Ammon's horn (tissue), 1 donor: ENCODE measurements around the gene ADGRL3.
A peak's percentile ranks its signal among the peaks of the same experiment; 100 is the strongest.
"Not testable (repeated sequence)": the region's sequence is repeated elsewhere in the genome, so short reads cannot be mapped to it uniquely, and the experiment has no call there.

ENCODE experiments used
- DNase-seq: peaks from one replicate; pipeline ENCODE4 v3.0.0-alpha.2; 2016; ENCODE audit warnings: low spot score

ADGRL3 gene

DNA sequence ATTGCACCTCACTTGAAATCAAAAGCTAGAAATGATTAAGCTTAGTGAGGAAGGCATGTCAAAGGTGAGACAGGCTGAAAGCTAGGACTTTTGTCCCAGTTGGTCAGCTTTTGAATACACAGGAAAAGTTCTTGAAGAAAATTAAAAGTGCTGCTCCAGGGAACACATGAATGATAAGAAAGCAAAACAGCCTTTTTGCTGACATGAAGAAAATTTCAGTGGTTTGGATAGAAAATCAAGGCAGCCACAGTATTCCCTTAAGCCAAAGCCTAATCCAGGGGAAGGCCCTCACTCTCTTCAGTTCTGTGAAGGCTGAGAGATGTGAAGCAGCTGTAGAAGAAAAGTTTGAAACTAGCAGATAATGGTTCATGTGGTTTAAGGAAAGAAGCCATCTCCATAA, 150.8 kb downstream of the ADGRL3 start:
- DNase-seq: no peak

DNA sequence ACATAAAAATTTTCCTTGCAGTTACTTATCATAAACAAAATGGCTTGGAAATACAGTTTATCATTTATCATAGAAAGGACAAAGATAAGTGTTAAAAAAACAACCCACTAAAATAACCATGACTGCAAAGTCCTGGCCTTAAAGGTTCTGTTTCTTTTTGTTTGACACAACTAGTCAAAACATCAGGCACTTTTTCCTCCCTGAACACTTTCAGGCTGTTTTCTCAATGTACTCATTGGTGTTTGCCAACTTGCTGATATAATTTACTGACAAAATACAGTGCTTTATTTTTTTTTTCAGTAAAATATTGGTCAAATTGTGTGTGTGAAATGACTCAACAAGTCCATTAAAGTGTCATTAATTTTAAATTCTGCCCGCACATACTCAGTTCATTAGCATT, 156.6 kb downstream of the ADGRL3 start:
- no peak for DNase-seq

DNA sequence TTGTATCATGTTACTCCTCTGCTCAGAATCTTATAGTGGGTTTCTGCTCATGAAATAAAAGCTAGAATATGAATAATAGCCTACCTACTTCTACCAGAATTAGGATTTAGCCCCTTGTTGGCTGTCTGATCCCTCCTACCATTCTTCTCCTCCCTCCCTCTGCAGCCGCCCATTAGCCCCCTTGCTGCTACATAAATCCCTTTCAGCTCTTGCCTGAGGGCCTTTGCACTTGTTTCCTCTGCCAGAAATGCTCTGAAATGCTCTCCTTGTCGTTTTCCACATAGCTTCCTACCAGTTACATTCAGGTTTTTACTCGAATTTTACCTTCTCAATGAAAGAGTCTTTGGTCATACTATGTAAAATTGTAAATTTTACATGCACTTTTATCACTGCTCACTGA, 159.2 kb downstream of the ADGRL3 start:
- DNase-seq: no peak

DNA sequence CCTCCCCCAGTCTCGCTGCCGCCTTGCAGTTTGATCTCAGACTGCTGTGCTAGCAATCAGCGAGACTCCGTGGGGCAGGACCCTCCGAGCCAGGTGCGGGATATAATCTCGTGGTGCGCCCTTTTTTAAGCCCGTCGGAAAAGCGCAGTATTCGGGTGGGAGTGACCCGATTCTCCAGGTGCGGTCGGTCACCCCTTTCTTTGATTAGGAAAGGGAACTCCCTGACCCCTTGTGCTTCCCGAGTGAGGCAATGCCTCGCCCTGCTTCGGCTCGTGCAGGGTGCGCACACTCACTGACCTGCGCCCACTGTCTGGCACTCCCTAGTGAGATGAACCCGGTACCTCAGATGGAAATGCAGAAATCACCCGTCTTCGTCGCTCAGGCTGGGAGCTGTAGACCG, 172.7 kb downstream of the ADGRL3 start:
- not testable (repeated sequence) for DNase-seq

DNA sequence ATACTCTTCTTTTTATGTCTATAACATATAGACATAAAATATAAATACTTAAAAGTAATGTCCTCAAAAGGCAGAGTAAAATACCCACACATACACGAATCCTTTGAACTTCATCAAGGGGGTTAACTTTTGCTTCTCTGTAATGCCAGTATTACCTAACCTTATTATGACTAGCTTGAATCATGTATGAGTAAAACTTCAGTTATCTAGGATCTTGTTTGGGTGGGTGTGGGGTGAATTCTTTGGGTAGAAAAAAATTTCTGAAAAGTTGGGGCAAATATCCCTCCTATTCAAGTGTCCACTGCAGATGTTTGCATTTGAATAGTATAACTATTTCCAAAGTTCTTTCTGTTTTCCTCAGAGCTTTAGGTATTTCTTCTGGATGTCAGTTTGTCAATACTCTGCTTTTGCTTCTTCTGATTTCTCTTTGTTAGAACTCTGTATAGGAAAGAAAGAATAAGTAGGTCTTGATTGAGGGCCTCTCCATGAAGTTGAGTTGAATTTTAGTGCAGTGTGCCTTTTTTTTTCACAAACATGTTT, 173.8 kb downstream of the ADGRL3 start:
- DNase-seq: no peak

DNA sequence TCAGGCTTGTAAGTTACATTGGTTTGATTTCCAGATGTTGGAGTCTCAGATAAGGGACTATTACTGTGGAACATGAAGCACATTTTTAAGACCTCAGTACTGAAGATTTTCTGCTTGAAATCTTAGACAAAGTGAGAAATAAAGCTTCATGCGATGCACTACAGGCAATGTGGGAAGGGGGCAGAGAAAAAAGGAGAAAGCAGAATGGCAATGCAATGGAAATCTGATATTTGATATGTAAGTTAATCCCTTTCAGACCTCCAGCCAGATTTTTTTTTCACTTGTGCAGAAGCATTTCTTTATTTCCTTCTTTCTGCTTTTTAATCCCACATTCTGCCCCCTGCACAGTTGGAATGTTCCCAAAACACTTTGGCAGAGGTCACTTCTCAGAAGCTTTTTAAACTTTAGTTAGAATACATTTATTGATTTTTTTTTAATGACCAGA, 174.3 kb downstream of the ADGRL3 start:
- no peak for DNase-seq

DNA sequence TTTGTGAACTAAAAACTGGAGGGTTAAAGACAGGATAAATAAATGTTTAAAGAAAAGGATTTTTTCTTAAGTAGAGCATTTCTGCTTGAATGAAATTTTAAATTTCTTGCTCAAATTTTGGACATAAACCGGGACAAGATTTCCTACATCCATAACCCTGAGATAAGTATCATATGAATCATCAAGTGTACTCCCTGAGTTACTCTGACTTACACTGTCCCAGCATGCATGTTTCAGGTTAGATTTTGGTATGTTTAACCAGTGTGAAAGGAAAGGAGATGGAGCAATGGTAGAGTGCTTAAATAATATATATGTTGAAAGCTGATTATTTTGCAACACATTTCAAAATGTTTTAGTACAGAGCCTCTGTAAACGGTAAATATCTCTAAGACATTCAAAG, 175.2 kb downstream of the ADGRL3 start:
- DNase-seq: no peak

DNA sequence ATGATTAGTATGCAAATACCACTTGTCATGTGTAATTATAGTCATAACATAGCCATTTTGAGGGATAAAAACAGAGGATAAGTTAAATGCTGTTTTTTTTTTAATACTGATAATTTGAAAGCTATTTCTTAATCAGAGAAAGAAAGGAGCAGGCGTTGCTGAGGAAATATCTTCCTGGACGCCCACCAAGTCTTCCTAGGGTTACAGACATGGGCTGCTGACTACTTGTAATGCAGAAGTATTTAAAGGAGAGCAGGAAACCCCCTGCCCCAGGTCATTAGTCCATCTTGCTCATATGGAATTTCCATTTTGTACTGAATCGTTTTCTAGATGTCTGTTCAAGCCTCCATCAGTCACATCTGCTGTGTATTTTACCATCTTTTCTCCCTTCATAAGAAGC, 176.2 kb downstream of the ADGRL3 start:
- DNase-seq: no peak

DNA sequence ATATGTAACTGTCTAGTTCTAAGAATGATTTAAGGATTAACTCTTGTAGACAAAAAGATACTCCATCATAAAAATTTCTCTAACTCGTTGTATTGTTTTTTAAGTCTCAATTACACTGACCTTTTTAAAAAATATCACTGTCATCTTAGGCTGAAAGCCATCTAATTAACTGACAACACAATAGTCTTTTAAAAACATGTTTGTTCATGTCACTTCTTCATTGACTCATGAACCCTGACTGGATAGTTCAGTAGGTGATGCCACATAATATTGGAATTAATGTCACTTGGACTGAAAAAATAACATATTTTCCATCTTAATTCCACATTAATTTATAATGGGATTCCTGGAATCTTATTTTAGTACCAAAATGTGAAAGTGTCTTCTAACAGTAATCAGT, 179.3 kb downstream of the ADGRL3 start:
- no peak for DNase-seq

DNA sequence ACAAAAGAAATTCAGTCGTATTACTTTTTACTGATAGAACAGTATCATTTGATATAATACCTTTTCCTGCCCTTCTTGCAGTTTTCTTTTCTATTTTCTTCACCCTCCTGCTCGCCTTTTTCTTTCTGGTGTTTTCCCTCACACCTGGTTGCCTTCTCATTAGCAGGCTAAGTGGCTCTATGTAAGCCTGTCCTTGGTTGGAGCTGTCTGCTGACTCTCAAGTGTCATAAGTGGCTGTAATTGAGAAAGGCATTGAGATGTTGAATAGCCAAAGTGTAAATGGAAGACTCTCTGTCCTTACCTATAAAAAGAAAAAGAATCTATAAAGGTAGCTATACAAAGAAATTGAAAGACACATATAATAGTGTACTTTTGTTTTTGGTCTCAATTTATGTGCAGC, 180.7 kb downstream of the ADGRL3 start:
- DNase-seq: no peak

DNA sequence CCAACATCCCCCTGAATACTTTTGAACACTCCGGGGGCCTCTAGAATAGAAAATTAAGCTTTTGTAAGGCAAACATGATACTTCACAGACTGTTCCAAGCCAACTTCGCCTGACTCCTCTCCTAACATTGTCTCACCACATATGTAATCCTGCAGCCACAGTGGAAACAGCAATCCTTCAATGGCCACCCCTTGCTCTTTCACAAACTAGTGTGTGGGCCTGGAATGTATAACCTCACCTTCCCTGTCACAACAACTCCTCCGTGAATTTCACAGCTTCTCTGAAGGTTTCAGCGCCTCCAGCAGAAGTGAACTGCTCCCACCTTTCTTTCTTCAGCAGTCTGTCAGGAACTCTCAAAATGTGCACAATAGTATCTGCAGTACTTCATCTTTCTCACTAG, 185.1 kb downstream of the ADGRL3 start:
- DNase-seq: no peak

DNA sequence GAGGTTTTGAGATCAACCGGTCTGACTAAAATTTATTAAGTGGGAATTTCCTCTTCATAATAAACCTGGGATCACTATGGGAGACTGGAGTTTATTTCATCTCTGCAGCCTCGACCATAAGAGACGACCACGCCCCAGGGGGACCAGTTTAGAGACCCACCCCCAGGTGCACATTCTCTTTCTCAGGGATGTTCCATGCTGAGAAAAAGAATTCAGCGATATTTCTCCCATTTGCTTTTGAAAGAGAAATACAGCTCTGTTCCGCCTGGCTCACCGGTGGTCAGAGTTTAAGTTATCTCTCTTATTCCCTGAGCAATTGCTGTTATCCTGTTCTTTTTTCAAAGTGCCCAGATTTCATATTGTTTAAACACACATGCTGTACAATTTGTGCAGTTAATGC, 187.2 kb downstream of the ADGRL3 start:
- DNase-seq: not testable (repeated sequence)

DNA sequence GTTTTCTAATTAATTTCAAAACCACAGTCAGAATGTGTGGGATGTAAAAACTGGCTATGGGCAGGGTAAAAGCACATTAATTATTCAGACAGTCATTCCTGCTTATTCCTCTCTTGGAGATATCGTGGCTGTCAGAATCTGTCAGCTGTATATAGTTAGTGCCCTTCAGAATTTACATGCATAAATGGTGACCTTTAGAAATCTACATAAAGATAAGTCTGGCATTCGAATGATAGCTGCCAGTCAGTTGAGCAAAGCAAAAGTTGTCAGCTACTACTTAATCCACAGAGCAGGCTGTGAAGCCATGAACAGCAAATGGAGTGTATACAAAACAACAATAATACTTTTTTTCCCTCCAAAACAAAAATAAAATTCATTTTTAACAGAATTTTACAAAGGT, 189.5 kb downstream of the ADGRL3 start:
- no peak for DNase-seq

DNA sequence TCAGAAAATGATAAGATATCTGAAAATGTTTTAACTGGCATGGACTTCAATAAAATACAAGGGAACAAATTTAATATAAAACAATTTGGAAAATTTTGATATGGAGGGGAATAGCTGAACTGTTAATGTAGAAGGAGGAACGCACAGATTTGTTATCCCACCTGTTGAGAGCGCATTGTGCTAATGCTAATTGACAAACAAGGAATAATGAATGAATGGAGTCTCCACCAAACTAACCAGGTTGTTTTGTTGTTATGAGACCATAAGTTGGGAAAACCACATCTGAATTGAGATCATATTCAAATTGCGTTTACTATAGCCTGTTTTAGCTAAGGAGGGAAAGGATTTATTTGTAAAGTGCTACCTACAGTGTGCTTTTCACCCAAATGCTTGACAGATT, 195.6 kb downstream of the ADGRL3 start:
- no peak for DNase-seq

DNA sequence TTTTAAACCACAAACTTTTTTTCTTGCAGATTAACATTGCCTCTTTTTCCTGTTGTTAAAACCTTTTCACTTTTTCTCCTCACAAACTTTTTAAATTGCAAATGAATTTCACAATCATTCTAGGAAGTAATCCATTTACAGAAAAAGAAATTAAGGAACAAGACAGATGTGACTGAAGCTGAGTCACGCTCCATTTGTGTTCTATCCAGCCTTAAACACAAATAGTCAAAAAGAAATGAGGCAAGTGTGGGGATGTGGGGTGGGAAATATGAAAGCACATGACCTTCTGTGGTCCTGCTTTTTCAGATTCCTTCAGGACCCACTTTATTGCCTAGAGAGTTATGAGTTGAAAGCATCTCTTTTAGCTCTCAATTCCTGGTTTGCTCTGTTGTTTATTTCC, 197.0 kb downstream of the ADGRL3 start:
- peak; percentile 13 for DNase-seq

DNA sequence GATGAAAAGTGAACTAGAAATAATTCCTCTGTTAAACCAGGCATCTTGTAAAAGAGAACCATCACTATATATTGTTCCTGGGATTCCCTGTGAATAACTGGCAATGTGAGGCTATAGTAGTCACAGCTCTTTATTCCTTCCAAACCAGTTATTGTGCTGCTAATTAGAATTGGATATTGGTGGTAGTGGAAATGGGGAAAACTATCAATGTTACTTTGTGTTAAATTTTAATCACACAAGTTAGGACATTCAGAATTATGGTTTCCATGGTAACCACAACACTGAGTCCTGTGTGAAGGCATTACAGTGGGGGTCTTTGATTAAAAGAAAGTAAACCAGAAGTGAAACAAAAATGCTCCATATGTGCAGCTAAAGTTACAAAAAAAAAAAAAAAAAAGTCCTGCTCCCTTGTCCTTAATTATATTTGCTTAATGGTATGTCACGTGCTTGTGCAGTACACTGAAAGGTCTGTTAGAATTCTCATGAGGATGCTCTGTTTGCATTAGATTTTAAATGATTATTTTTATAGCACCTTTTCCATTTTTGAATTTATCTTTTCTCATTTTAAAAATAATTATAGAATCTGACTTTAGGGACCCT, 200.4 kb downstream of the ADGRL3 start:
- no peak for DNase-seq

DNA sequence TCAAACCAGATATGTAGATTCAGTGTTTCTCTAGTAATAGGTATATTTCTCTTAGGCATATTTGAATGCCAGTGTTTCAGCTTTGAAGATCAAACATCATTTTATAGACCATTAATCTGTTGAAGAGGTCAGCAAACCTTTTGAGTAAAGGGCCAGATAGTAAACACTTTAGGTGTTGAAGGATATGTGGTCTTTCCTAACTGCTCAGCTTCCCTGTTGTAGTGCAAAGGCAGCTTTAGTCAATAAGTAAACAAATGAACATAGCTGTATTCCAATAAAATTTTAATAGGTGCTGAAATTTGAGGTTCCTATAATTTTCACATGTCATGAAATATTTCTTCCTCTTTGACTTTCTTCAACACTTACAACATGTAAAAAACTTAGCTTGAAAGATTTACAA, 201.6 kb downstream of the ADGRL3 start:
- DNase-seq: no peak

DNA sequence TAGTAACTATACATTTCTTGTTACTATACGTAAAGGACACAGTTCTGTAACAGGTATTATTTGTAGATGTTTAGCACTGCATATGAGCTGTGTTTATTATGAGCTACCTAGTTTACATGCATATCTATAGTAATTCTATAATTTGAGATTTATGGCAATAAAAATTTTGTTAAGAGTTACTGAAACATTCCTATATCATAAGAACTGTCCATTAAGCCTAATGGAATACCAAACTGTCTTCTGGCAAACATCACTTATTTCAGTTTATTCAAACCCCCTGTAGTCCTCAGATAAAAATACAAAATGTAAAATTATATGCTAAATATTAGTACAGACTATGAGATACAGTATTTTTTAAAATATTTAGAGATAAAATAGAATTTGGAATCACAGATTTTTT, 205.2 kb downstream of the ADGRL3 start:
- no peak for DNase-seq

DNA sequence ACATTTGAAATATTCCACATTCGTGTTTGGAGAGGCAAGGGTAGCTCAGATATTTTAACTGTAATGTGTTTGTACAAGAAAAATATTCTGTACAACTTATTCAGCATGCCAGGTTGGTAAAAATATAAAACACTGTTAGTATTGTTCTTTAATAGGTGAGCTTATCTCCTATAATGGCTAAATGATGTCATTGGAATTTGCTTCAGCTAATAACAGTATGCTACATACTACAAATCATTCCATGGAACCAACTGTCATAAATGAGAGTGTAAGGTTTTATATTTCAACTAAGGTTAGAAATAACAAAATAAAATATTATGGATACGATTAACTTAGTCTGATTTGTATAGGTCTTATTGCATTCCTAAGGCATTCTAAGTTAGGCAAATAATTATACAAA, 206.6 kb downstream of the ADGRL3 start:
- DNase-seq: no peak

DNA sequence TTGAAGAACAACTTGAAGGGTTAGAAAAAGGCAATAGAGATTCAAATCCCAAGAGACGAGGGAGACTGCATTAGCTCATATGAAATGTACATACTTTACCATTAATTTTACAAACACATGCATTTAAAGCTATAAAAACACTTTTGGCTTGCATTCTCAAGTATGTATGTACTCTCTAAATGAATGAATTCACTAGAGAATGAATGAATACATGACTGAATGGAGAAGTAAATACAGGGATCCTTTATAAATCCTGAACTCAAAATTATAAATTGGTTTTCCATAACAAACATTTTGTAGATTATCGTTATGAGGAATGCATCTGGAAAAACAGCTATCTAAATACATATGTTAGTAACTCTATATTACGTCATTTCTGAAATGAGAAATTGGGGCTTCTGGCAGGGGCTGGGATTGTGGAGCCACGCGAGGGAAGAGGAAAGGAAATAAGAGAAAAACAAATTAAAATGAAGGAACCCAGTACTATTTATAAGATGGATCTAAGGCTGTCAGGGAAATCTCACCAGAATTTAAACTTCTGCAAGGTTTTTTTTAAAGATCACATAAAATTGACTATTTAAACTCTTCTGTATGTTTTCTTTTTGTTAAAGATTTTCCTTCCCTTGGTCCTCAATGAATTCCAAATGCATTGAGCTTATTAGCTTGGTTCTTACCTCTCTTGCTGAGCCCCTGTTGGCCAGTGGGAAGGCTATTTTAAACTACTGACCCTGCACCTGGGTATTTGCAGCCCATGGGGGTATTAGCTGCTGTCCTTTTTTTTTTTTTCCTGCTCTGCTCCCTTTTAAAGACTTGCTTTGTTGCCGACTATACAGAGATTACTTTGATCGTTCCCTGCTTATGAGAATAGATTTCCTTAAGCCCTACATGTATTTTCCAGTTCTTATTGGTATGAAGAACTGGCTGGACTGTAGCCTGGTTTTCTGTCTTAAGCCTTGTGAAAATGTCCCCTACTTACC, 207.8 kb downstream of the ADGRL3 start:
- DNase-seq: no peak

DNA sequence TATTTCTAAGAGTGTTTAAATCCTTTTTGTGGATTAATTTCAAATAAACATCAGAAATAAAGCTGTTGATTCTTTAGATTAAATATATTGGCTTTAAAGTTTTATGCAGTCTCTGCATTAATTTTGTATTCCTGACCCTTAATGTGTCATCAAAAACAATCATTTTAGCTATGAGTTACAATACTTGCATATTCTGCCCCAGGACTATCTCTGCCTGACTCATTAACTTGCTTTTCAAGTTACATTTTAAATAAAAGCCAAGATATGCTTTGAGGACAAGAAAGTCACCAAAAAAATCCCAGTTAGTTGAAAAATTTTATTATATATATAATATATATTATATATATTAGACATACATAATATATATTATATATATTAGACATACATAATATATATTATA, 208.7 kb downstream of the ADGRL3 start:
- DNase-seq: no peak

DNA sequence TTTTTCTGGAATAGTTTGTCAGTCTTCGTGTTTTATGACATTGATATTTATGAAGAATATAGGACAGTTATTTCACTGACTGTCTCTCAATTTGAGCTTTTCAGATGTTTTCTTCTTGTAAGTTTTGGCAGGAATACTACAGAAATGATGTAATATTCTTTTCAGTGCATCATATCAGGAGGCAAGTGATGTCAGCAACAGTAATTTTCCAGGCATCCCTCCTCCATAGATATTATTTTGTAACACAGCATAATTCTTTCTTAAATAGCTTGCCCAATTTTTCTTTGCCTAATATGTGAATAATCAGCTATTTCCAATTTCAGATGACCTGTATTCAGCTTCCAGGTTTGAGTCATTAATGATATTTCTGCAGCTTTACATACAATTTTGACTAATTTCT, 211.1 kb downstream of the ADGRL3 start:
- DNase-seq: no peak

DNA sequence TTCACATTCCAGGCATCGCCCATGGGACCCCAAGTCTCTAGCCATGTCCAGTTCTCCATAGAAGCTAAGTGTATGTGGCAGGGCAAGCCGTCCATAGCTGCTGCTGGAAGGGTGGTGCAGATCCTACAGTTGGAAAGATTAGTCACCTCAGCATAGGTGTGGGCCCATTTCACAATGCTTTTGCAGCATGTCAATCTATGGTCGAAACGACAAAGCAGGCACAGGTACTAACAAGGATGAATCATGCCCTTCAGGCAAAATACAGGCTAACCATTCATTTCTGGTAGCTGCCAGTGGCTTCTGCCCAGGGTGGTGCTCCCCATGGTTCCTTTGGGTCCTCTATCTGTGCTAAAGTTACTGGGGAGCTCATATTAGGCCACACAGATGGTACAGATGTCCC, 225.2 kb downstream of the ADGRL3 start:
- DNase-seq: no peak
